ENCODE results near the gene FRMD4A.
A peak's percentile ranks its signal among the peaks of the same experiment; 100 is the strongest.

FRMD4A gene

DNA sequence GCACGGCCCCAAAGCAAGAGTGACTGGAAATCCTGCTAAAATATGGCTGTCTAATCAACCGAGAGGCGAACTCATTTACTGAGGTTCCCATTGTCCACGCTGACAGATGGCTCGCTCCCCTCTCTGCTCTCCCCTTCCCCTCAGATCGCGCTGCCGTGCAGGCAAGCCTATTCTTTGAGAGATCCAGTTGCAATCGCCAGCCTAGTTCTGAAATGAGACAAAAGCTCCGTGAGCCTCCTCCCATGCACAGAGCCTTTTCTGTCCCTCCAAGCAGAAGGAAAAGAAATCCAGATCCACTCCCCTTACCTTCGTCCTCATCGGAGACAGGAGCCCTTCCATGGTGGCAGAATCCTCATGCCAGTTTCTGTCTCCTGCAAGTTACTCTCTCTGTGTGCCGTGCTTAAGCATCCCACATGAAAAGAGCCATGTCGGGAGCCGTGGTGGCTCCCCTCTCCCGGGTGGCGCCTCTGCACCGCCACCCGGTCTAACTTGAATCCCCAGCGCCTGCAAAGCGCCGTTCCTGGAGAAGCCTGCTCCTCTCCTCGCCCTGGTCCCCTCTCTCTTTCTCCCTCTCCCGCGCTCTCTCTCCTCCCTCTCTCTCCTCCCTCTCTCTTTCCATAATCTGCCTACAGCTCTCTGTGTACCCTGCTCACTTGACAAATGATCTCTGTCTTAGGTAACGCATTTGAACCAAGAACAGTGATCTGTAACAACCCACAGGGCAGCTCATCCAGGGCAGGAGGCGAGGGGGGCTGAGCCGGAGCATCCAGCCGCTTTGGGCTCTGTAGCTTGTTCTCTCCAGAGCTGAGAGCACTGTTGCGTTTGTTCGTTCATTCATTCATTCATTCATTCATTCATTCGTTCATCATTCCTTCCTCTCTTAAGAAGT lies 156.8 kb downstream of the FRMD4A start:
- H3K27me3 Mint-ChIP-seq = peaks cover 73 to 80% of the 10 kb centered on the region in 2 donors
- ATAC-seq (replicated peaks) (peak; percentile 61), DNase-seq (peak in 1 of 3 experiments; percentile 3)
- H3K9me3 Mint-ChIP-seq = no peaks in the 10 kb centered on the region
- peak overlapping the region; percentile 55 to 68 for H3K27ac Mint-ChIP-seq
- peaks cover 13 to 15% of the 10 kb centered on the region in 2 donors for H3K4me1 Mint-ChIP-seq (ENCODE audit: low read depth in 2 of 2)
- H3K36me3 Mint-ChIP-seq (ENCODE audit: insufficient read depth) = no peaks in the 10 kb centered on the region
- H3K4me3 Mint-ChIP-seq = peak overlapping the region; percentile 70 to 89

DNA sequence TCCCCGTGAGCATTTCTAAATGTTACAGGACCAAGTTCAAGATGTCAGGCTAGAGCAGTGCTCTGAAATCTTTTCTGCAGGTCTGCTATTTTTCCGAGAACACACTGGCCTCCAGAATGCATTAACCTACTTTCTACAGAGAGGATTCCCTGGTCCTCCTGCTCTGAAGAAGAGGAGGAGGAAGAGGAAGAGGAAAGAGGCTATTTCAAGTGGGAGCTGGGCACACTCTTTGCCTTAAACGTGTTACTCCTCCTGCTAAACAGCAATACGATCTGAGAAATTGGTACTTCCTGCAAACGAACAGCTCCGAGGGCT lies 157.4 kb downstream of the FRMD4A start:
- ATAC-seq (replicated peaks) (peak; percentile 68), DNase-seq (no peak)
- H3K9me3 Mint-ChIP-seq = no peaks in the 10 kb centered on the region
- no peaks in the 10 kb centered on the region for H3K36me3 Mint-ChIP-seq (ENCODE audit: insufficient read depth)
- no peak overlapping the region for H3K27ac Mint-ChIP-seq
- H3K4me1 Mint-ChIP-seq (ENCODE audit: low read depth in 2 of 2) = peaks cover 13 to 15% of the 10 kb centered on the region in 2 donors
- H3K4me3 Mint-ChIP-seq = peak overlapping the region; percentile 70 to 89
- peaks cover 79 to 84% of the 10 kb centered on the region in 2 donors for H3K27me3 Mint-ChIP-seq

DNA sequence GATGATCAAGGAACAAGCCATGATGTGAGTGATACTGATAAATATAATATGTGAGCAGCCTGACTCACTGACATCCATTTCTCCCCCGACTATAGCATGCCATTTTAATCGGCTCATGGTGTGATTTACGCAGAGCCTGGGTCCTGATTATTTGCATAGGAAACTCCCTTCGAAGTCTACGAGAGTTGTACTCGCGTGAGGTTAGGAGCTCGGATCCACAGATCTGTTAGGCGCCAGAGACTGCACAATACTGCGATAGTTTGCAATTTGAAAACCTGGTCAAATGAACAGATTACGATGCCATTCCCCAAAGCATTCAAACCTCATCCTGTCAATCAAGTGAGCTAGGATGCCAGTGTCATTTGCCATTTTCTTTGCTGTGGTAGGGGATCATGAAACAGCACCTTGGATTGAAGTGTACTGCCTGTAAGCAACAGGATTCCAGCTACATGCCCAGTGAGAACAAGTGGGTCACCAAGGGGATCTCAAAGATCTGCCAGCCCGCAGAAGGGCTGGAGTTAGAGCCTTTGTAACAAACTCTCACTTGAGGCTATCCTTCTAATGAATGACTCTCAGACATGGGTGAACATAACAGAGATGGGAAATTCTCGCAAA lies 158.3 kb downstream of the FRMD4A start:
- no peak overlapping the region for H3K27ac Mint-ChIP-seq
- H3K4me1 Mint-ChIP-seq (ENCODE audit: low read depth in 2 of 2) = peaks cover 13 to 15% of the 10 kb centered on the region in 2 donors
- H3K9me3 Mint-ChIP-seq = no peaks in the 10 kb centered on the region
- DNase-seq (no peak), ATAC-seq (replicated peaks) (no peak)
- H3K36me3 Mint-ChIP-seq (ENCODE audit: insufficient read depth) = no peaks in the 10 kb centered on the region
- H3K4me3 Mint-ChIP-seq = no peak overlapping the region
- peaks cover 83 to 86% of the 10 kb centered on the region in 2 donors for H3K27me3 Mint-ChIP-seq

DNA sequence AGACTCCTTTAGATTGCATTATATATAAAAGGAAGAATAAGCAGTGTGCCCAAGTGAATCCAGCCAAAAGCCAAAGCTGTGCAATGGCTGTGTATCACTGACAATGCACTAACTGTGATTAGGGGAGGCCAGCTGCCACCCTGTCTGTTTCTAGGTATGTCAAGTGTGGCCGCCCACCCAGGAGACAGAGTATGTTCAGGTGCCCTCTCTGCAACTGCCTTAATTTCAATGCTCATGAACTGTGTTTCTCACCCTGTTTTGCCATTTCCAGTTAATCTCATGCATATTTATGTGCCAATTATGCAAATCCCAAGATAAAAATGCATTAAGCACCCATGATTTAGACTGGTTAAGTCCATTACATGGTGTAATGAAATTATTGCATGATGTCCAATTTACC lies 159.4 kb downstream of the FRMD4A start:
- Mint-ChIP-seq H3K27ac (no peak overlapping the region), H3K36me3 (ENCODE audit: insufficient read depth) (no peaks in the 10 kb centered on the region), H3K4me1 (ENCODE audit: low read depth in 2 of 2) (peaks cover 13 to 15% of the 10 kb centered on the region in 2 donors), H3K9me3 (no peaks in the 10 kb centered on the region), H3K27me3 (peaks cover 83 to 84% of the 10 kb centered on the region in 2 donors), H3K4me3 (no peak overlapping the region)
- ATAC-seq (replicated peaks) (no peak), DNase-seq (no peak)

DNA sequence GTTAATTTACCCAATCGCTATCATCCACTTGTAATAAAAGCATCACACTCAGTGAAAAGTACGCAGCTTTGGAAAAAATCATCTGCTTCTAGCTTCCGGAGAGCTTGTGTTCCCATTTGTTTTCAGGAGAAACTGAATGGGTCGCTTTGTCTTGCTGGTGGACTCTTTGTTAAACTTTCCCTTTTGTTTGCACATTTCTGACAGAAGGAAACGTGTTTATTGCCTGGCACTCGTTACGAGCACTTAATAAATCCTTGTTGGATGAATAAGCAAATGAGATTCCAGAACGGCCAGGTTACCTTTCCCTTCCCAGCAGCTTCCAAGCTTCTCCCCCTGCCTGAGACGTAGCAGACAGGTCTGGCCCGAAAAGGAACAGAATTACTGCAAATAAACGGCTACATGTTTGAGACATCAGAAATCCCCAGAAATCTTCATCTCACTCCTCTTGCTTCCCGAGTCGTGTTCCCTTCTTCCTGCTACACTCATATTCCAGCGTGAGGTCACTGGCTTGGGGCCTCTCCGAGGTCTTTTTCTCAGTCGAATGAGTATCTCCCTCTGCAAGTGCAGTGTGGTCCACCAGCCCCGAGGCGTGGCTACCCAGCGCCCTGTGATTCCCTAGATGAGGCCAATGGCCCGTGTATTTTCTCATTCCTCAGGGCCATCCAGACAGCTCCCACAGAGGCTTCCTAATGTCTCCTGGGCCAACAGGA lies 167.2 kb downstream of the FRMD4A start:
- Mint-ChIP-seq H3K36me3 (ENCODE audit: insufficient read depth) (no peaks in the 10 kb centered on the region), H3K4me1 (ENCODE audit: low read depth in 2 of 2) (no peaks in the 10 kb centered on the region), H3K27ac (no peak overlapping the region), H3K27me3 (peaks cover 82 to 90% of the 10 kb centered on the region in 2 donors), H3K4me3 (no peak overlapping the region), H3K9me3 (no peaks in the 10 kb centered on the region)
- DNase-seq (no peak), ATAC-seq (replicated peaks) (no peak)

DNA sequence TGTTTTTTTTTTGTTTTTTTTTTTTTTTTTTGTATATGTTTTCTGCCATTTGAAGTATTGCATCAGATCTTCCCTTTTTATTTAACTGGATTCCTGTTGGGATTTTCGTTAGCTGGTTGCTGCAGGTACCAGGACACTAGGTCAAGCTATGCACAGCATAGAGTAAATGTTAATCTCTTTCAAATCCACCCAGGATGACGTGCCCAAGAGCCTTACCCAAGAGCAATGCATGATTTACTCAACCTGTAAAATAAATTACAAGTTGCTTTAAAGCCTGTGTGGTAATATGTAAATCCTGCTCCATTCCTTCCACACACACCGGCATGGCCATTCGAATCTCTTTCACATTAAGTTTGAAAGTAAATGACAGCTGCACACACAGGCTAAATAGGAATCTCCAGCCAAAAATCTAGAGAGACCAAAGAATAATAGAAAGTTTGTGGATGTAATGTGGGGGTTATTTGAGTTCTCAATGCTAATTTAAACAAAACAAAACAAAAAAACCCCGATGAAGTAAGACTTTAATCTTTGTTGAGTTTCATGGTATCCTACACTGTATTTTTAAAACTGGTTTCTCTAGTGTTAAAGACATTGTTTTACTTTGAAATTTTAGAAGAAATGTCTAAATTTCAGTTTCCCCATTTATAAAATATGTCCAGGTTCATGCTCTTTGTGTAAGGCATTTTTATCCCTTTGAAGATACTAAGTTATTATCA lies 167.9 kb downstream of the FRMD4A start:
- ATAC-seq (replicated peaks) = no peak
- H3K4me1 Mint-ChIP-seq (ENCODE audit: low read depth in 2 of 2) = no peaks in the 10 kb centered on the region
- no peak overlapping the region for H3K27ac Mint-ChIP-seq
- H3K4me3 Mint-ChIP-seq = no peak overlapping the region
- no peaks in the 10 kb centered on the region for H3K36me3 Mint-ChIP-seq (ENCODE audit: insufficient read depth)
- H3K27me3 Mint-ChIP-seq = peaks cover 82 to 90% of the 10 kb centered on the region in 2 donors
- DNase-seq = no peak
- H3K9me3 Mint-ChIP-seq = no peaks in the 10 kb centered on the region

DNA sequence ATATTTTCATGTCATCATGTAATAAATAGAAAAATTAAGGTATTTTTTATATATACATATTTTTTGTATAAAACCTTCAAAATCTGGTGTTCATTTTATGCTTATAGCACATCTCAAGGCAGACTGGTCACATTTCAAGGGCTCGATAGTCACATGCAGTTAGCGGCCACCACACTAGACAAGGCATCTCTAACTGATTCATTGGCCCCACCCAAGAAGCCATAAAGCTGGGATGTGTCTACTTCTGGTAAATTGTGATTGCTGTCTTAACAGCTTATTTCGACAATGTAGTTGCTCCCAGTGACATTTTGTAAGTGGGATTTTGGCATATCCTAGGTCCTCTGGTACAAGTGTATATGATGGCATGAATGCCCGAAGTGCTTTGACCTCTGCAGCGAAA lies 168.7 kb downstream of the FRMD4A start:
- no peak for DNase-seq
- no peak overlapping the region for H3K27ac Mint-ChIP-seq

DNA sequence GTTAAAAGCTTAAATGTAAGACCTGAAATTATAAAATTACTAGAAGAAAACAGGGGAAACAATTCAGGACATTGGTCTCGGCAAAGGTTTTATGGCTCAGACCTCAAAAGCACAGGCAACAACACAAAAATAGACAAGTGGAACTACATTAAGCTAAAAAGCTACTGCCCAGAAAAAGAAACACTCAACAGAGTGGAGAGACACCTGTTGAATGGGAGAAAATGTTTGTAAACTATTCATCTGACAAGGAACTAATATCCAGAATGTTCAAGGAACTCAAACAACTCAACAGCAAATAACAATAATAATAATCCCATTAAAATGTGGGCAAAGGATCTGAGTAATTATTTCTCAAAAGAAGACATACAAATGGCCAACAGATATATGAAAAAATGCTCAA lies 170.4 kb downstream of the FRMD4A start:
- Mint-ChIP-seq H3K4me1 (ENCODE audit: low read depth in 2 of 2) (no peaks in the 10 kb centered on the region), H3K4me3 (no peak overlapping the region)

More for the DNA sequence above, 168.7 kb downstream of the FRMD4A start:
- ATAC-seq (replicated peaks) = no peak
- H3K36me3 Mint-ChIP-seq (ENCODE audit: insufficient read depth) = no peaks in the 10 kb centered on the region
- no peaks in the 10 kb centered on the region for H3K9me3 Mint-ChIP-seq
- no peaks in the 10 kb centered on the region for H3K4me1 Mint-ChIP-seq (ENCODE audit: low read depth in 2 of 2)
- H3K27me3 Mint-ChIP-seq = peaks cover 83 to 90% of the 10 kb centered on the region in 2 donors
- H3K4me3 Mint-ChIP-seq = no peak overlapping the region

DNA sequence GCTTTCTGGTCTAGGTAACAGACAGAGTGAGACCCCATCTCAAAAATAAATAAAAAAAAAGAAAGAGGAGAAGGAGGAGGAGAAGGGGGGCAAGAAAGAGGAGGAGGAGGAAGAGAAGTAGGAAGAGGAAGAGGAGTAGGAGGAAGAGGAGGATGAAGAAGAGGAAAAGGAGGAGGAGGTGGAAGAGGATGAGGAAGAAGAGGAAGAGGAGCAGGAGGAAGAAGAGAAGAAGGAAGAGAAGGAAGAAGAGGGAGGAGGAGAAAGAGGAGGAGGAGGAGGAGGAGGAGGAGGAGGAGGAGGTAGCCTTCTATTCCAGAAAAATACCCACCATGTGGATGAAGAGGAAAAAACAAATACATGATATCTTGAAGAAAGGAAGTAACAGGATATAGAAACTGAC lies 172.1 kb downstream of the FRMD4A start:
- no peak for ATAC-seq (replicated peaks)
- H3K4me3 Mint-ChIP-seq = no peak overlapping the region
- no peaks in the 10 kb centered on the region for H3K36me3 Mint-ChIP-seq (ENCODE audit: insufficient read depth)
- DNase-seq = no peak
- H3K4me1 Mint-ChIP-seq (ENCODE audit: low read depth in 2 of 2) = no peaks in the 10 kb centered on the region
- peaks cover 83 to 88% of the 10 kb centered on the region in 2 donors for H3K27me3 Mint-ChIP-seq
- no peaks in the 10 kb centered on the region for H3K9me3 Mint-ChIP-seq
- no peak overlapping the region for H3K27ac Mint-ChIP-seq

More for the DNA sequence above, 170.4 kb downstream of the FRMD4A start:
- peaks cover 85 to 91% of the 10 kb centered on the region in 2 donors for H3K27me3 Mint-ChIP-seq
- DNase-seq (no peak), ATAC-seq (replicated peaks) (no peak)
- H3K27ac Mint-ChIP-seq = no peak overlapping the region
- H3K36me3 Mint-ChIP-seq (ENCODE audit: insufficient read depth) = no peaks in the 10 kb centered on the region
- H3K9me3 Mint-ChIP-seq = no peaks in the 10 kb centered on the region

DNA sequence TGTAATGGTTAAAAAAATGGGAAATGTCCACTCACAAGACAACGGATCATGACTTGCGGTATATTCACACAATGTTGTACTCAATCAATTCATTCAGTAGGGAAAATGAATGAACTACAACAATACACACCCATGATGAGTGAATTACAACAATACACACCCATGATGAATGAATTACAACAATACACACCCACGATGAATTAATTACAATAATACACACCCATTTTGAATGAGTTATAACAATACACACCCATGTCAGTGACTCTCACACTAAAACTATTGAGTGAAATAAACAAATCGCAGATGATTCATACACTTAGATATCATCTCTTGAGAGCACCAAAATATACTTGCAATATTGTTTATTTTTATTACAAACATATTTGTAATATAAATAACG lies 174.6 kb downstream of the FRMD4A start:
- Mint-ChIP-seq H3K9me3 (no peaks in the 10 kb centered on the region), H3K36me3 (ENCODE audit: insufficient read depth) (no peaks in the 10 kb centered on the region), H3K4me3 (no peak overlapping the region), H3K27me3 (peaks cover 71 to 81% of the 10 kb centered on the region in 2 donors), H3K4me1 (ENCODE audit: low read depth in 2 of 2) (no peaks in the 10 kb centered on the region), H3K27ac (no peak overlapping the region)
- no peak for ATAC-seq (replicated peaks)
- no peak for DNase-seq

DNA sequence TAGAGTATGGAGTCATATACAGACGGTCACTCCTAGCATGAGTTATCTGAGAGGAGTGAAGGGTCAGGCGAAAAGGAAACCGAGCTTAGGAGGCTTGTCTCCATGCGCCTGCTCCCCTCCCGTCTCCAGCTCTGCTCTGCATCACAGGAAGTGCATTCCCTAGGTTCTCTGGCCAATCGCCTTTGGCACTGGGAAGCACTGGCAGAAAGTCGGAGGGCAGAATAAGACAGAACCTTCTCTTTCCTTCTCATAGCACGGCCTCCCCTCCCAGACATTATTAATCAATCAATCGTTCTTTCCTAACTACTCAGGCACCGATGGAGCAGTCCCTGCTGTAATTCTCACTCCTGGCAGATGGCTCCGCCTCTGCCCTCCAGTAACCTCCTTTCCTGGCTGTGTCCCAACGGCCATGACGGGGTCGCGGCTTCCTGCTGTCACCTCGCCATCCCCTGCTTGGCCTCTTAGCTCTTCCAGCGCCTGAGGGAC lies 177.1 kb downstream of the FRMD4A start:
- no peak overlapping the region for H3K4me3 Mint-ChIP-seq
- no peak overlapping the region for H3K27ac Mint-ChIP-seq
- H3K36me3 Mint-ChIP-seq (ENCODE audit: insufficient read depth) = no peaks in the 10 kb centered on the region
- no peak for ATAC-seq (replicated peaks)
- DNase-seq = no peak
- peaks cover 64 to 81% of the 10 kb centered on the region in 2 donors for H3K27me3 Mint-ChIP-seq
- no peaks in the 10 kb centered on the region for H3K4me1 Mint-ChIP-seq (ENCODE audit: low read depth in 2 of 2)
- H3K9me3 Mint-ChIP-seq = no peaks in the 10 kb centered on the region

DNA sequence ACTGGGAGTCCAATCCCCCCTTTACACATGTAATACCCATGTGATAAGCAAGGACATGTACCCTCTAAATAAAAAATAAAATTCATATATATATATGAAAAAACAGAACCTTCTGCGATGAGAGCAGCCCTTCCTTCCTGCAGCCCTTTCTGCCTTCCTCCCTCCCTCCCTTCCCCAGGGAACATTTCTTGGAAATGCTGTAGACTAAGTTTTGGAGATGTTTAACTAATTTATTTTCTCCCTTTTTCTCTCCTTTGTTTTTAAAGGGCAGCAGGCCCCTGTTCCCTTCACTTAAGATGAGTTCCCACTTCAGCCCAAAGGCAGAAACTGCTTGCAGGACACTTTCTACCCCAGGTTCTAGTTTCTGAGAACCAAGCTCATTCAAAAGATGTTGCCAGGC lies 179.2 kb downstream of the FRMD4A start:
- Mint-ChIP-seq H3K4me1 (ENCODE audit: low read depth in 2 of 2) (no peaks in the 10 kb centered on the region), H3K27ac (no peak overlapping the region), H3K27me3 (peaks cover 60 to 81% of the 10 kb centered on the region in 2 donors), H3K9me3 (no peaks in the 10 kb centered on the region), H3K36me3 (ENCODE audit: insufficient read depth) (no peaks in the 10 kb centered on the region), H3K4me3 (no peak overlapping the region)
- ATAC-seq (replicated peaks) (no peak), DNase-seq (no peak)

DNA sequence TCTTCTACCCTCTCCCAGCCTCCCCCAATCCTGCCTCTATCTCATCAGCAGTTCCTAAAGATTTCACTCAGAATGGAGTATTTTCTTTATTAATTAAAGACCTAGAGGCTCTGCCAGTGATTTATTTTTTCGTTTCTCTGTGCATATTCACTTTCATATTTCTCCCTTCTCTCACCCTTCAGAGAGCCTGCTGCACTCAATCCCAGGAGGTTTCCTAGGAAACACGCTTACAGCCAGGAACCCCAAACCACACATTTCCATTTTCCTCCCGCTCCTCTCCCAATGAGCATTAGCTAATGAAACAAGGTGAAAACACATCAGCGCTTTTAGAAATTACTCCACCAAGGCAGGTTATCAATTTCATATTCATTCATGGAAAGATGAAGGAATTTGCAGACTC lies 180.2 kb downstream of the FRMD4A start:
- no peaks in the 10 kb centered on the region for H3K36me3 Mint-ChIP-seq (ENCODE audit: insufficient read depth)

More for the DNA sequence above, 180.2 kb downstream of the FRMD4A start:
- Mint-ChIP-seq H3K27ac (no peak overlapping the region), H3K9me3 (no peaks in the 10 kb centered on the region), H3K4me1 (ENCODE audit: low read depth in 2 of 2) (no peaks in the 10 kb centered on the region), H3K27me3 (peaks cover 60 to 88% of the 10 kb centered on the region in 2 donors), H3K4me3 (no peak overlapping the region)
- DNase-seq (no peak), ATAC-seq (replicated peaks) (no peak)
